Fibroblast of lung (primary cell): ENCODE data around the gene SIAH2.

ENCODE experiments used
- EZH2 ChIP-seq: IDR thresholded peaks from 2 replicates; pipeline ENCODE4 v1.5.1; 2012; ENCODE audit warnings: low read length, control low read depth, mild to moderate bottlenecking; ENCODE audit errors: missing control alignments
- TF ChIP-seq, protein P1 (sequence below), 2 donors: IDR thresholded peaks in 1 of 2; conservative IDR thresholded peaks in 1 of 2; 1 replicate in 1 of 2; 2 replicates in 1 of 2; pipeline ENCODE4 v1.5.1; 2011 to 2012; ENCODE audit warnings: low read length in 2 of 2, control low read depth in 1 of 2, inconsistent platforms in 1 of 2, low read depth in 1 of 2, mild to moderate bottlenecking in 1 of 2

DNA sequence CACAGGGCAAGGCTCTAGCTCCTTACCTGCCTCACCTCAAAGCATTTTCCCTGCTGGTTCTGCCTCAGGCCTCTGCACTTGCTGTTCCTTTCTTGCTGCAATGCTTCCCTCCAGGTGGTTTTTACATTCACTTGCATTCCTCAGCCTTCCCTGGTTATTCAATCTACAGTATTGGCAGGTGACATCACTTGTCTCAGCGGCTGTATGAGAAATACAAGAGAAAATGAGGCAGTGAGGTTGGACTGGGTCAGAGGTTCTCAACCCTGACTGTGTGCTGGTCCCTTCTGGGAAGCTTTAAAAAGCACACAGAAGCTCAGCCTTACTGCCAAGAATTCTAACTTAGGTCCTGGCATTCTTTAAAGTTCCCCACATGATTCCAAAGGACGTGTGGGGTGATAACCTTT is 26.7 kb downstream of the SIAH2 start:
- TF ChIP-seq, protein P1, sequence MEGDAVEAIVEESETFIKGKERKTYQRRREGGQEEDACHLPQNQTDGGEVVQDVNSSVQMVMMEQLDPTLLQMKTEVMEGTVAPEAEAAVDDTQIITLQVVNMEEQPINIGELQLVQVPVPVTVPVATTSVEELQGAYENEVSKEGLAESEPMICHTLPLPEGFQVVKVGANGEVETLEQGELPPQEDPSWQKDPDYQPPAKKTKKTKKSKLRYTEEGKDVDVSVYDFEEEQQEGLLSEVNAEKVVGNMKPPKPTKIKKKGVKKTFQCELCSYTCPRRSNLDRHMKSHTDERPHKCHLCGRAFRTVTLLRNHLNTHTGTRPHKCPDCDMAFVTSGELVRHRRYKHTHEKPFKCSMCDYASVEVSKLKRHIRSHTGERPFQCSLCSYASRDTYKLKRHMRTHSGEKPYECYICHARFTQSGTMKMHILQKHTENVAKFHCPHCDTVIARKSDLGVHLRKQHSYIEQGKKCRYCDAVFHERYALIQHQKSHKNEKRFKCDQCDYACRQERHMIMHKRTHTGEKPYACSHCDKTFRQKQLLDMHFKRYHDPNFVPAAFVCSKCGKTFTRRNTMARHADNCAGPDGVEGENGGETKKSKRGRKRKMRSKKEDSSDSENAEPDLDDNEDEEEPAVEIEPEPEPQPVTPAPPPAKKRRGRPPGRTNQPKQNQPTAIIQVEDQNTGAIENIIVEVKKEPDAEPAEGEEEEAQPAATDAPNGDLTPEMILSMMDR (conservative IDR thresholded peaks at IDR 0.05 in 1 of 2, IDR thresholded peaks at IDR 0.05 in 1 of 2; ENCODE audit: low read depth in 1 of 2, low read length in 2 of 2) = no peak
- no peak for TF ChIP-seq EZH2
